ENCODE data around the gene DDX49. TPM values are rescaled to one million over a fixed set of nuclear protein-coding genes. Genes with fewer than 3 reads are reported as not detected.
"Not testable (repeated sequence)": the region's sequence is repeated elsewhere in the genome, so short reads cannot be mapped to it uniquely, and the experiment has no call there.

DDX49 gene
- total RNA-seq, 1 donor from 2014 or later, result 94.9 TPM

DNA sequence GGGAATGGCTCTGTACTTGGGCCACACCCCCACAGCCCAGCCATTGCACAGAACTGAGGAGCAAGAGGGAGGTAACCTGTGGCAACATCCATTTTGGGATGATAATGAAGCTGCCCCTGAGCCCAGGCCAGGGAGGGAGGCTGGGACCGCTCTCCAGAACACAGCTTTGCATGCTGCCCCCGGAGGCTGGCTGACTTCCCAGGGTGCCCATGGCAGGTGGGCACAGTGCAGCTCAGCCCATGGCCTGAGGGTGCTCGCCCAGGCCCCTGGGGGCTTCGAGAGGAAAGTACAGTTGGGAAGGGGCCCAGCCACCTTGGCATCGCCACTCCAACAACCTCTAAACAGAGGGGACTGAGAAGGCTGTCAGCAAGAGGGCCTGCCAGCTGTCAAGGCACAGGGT, 6.0 kb upstream of the DDX49 start:
- DNase-seq, result no peak
- Mint-ChIP-seq H3K9me3 (no peaks in the 10 kb centered on the region), H3K27ac (no peak overlapping the region), H3K36me3 (ENCODE audit: low read depth) (peaks cover 37% of the 10 kb centered on the region), H3K4me3 (no peak overlapping the region), H3K27me3 (no peaks in the 10 kb centered on the region), H3K4me1 (peaks cover 20% of the 10 kb centered on the region)
- intact Hi-C loops (cut with micrococcal nuclease), result no loop called here

DNA sequence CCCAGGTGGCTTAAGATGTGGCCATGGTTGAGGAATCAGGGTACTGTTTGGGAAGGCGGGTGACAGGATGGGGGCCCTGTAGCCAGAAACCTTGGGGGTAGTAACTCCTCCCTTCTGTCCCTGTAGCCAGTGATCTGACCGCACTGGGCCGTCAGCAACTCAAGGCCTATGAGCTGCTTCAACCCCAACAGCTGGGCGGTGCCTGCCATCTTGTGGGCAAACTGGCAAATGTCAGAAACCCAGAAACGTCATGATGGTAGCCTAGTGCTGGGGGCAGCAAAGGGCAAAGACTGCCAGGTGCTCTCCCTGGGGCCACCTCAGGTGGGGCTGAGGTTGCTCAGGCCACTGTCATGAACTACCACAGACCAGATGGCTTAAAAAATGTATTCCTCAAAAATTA, 3.9 kb upstream of the DDX49 start:
- Mint-ChIP-seq H3K9me3 (no peaks in the 10 kb centered on the region), H3K4me1 (peaks cover 28% of the 10 kb centered on the region), H3K4me3 (no peak overlapping the region), H3K27ac (peak overlapping the region; percentile 34), H3K36me3 (ENCODE audit: low read depth) (peaks cover 41% of the 10 kb centered on the region), H3K27me3 (no peaks in the 10 kb centered on the region)
- peak; percentile 74 for DNase-seq
- intact Hi-C loops (cut with micrococcal nuclease), result loop anchor here (5.0 kb wide), 1 partner anchor 358 kb away; the partner anchor contains the start of gene KXD1

DNA sequence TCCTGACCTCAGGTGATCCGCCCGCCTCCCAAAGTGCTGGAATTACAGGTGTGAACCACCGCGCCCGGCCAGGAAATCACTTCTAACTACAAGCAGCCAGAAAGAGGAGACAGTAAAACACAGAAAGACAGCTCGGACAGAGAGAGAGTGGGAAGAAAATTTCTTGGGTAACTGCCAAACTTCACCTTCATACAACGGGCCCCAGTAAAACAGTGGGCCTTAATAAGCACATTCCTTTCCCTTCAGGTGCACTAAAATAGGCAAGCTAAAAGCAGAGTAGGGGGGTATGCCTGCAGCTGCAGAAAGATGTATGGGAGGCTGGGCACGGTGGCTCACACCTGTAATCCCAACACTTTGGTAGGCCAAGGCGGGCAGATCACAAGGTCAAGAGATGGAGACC, 1.9 kb upstream of the DDX49 start:
- peaks cover 50% of the 10 kb centered on the region for H3K36me3 Mint-ChIP-seq (ENCODE audit: low read depth)
- peak overlapping the region; percentile 37 for H3K27ac Mint-ChIP-seq
- not testable (repeated sequence) for DNase-seq, H3K27me3 Mint-ChIP-seq, H3K9me3 Mint-ChIP-seq
- intact Hi-C loops (cut with micrococcal nuclease), result loop anchor here (5.0 kb wide), 1 partner anchor 360 kb away; the partner anchor contains the start of gene KXD1
- peak overlapping the region; percentile 96 for H3K4me3 Mint-ChIP-seq
- H3K4me1 Mint-ChIP-seq, result peaks cover 33% of the 10 kb centered on the region

DNA sequence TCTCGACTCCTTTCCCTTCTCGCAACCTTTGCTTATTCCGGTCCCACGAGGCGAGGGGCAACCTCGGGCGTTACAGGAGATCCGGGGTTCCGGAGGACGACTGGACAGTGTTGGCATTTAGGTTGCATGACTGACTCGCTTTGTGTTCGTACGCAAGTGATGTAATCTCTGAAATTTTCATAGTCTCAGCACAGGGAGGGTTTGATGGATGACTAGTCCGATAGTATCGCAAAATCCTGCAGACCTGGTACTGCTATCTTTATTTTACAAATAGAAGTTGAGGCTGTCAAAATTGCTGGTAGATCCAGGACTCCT, 342 bp downstream of the DDX49 start:
- Mint-ChIP-seq H3K36me3 (ENCODE audit: low read depth) (peaks cover 57% of the 10 kb centered on the region), H3K27me3 (no peaks in the 10 kb centered on the region), H3K9me3 (no peaks in the 10 kb centered on the region)

DNA sequence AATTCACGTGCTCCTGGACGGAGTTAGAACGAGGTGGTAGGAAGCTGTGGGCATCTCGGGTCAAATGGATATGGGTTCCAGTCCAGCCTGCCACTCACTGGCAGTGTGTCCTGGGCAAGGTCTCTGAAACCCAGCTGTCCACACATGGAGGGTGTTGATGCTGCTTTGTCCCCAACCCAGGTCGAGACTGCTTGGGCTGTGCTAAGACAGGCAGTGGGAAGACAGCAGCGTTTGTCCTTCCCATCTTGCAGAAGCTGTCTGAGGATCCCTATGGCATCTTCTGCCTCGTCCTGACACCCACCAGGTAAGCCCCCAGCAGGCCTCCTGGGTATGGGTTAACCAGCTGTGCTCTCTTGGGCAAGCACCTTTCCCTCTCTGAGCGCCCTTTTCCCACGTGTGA, 885 bp downstream of the DDX49 start:
- Mint-ChIP-seq H3K27me3 (no peaks in the 10 kb centered on the region), H3K36me3 (ENCODE audit: low read depth) (peaks cover 54% of the 10 kb centered on the region), H3K4me3 (peak overlapping the region; percentile 96), H3K9me3 (no peaks in the 10 kb centered on the region), H3K4me1 (peaks cover 29% of the 10 kb centered on the region), H3K27ac (peak overlapping the region; percentile 92)
- DNase-seq, result no peak
- intact Hi-C loops (cut with micrococcal nuclease), result no loop called here

More for the DNA sequence above, 342 bp downstream of the DDX49 start:
- no peak for DNase-seq
- Mint-ChIP-seq H3K4me1 (peaks cover 29% of the 10 kb centered on the region), H3K27ac (peak overlapping the region; percentile 92), H3K4me3 (peak overlapping the region; percentile 96)
- intact Hi-C loops (cut with micrococcal nuclease), result loop anchor here (1.0 to 5.0 kb wide), 8 partner anchors 12 to 376 kb away; partner anchors contain the start of genes BORCS8, KXD1, RFXANK and UBA52

DNA sequence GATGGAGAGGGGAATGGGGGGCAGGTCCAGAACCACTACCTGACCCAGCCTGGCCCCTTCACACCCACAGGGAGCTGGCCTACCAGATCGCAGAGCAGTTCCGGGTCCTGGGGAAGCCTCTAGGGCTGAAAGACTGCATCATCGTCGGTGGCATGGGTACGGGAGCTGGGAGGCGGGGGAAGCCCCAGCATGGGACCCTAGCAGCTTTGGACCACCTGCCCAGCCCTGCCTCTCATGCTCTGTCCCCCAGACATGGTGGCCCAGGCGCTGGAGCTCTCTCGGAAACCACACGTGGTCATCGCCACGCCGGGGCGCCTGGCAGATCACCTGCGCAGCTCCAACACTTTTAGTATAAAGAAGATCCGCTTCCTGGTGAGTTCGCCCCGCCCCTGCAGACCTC, 2.1 kb downstream of the DDX49 start:
- H3K27me3 Mint-ChIP-seq, result no peaks in the 10 kb centered on the region
- no peak overlapping the region for H3K27ac Mint-ChIP-seq
- H3K9me3 Mint-ChIP-seq, result no peaks in the 10 kb centered on the region
- H3K4me3 Mint-ChIP-seq, result peak overlapping the region; percentile 96
- H3K4me1 Mint-ChIP-seq, result peaks cover 24% of the 10 kb centered on the region
- no peak for DNase-seq
- peaks cover 57% of the 10 kb centered on the region for H3K36me3 Mint-ChIP-seq (ENCODE audit: low read depth)
- intact Hi-C loops (cut with micrococcal nuclease), result no loop called here

DNA sequence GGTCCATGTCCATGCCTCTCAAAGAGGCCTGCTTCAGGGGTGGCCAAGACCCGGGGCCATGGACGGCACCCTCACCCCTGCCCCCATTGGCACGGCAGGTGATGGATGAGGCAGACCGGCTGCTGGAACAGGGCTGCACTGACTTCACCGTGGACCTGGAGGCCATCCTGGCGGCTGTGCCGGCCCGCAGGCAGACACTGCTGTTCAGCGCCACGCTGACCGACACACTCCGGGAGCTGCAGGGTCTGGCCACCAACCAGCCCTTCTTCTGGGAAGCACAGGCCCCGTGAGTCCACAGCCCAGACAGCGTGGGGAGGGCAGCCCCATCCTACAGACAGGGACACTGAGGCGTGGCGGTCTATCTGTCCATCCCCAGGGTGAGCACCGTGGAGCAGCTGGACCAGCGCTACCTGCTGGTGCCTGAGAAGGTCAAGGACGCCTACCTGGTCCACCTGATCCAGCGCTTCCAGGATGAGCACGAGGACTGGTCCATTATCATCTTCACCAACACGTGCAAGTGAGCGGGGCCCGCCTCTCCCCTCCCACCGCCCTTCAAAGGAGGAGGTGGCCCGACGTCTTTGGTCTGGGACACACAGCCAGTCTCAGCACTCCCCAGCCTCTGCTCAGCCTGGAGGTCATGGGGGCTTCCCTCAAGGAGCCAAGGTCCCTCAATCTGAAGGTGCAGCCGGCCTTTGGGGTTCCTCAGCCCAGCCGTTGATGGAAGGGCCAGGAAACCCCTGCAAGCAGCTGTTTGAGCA, 2.9 kb downstream of the DDX49 start:
- H3K4me1 Mint-ChIP-seq, result peaks cover 20% of the 10 kb centered on the region
- intact Hi-C loops (cut with micrococcal nuclease), result no loop called here
- H3K9me3 Mint-ChIP-seq, result no peaks in the 10 kb centered on the region
- no peak for DNase-seq
- H3K4me3 Mint-ChIP-seq, result no peak overlapping the region
- H3K27ac Mint-ChIP-seq, result no peak overlapping the region
- H3K27me3 Mint-ChIP-seq, result no peaks in the 10 kb centered on the region
- peaks cover 57% of the 10 kb centered on the region for H3K36me3 Mint-ChIP-seq (ENCODE audit: low read depth)

DNA sequence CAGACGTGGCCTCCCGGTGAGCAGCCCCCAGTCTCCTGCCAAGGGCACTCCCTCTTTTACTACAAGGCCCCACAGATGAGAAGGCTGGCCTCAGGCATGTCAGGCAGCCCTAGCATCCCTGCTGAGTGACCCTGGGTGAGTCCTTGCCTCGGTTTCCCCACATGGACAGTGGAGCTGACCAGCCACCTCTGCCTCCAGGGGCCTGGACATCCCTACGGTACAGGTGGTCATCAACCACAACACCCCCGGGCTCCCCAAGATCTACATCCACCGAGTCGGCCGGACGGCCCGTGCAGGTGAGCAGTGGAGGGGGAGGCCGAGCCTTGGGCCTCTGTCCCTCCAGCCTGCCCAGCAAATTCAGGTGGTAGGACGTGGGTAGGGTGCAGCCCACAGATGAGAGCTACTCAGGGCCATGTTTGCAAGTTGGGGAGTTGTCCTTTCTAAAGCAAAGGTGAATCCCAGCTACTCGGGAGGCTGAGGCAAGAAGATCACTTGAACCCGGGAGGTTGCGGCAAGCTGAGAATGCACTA, 5.2 kb downstream of the DDX49 start:
- Mint-ChIP-seq H3K27ac (no peak overlapping the region), H3K36me3 (ENCODE audit: low read depth) (peaks cover 49% of the 10 kb centered on the region), H3K9me3 (no peaks in the 10 kb centered on the region), H3K27me3 (no peaks in the 10 kb centered on the region), H3K4me3 (no peak overlapping the region), H3K4me1 (peaks cover 8% of the 10 kb centered on the region)
- no peak for DNase-seq
- intact Hi-C loops (cut with micrococcal nuclease), result no loop called here

DNA sequence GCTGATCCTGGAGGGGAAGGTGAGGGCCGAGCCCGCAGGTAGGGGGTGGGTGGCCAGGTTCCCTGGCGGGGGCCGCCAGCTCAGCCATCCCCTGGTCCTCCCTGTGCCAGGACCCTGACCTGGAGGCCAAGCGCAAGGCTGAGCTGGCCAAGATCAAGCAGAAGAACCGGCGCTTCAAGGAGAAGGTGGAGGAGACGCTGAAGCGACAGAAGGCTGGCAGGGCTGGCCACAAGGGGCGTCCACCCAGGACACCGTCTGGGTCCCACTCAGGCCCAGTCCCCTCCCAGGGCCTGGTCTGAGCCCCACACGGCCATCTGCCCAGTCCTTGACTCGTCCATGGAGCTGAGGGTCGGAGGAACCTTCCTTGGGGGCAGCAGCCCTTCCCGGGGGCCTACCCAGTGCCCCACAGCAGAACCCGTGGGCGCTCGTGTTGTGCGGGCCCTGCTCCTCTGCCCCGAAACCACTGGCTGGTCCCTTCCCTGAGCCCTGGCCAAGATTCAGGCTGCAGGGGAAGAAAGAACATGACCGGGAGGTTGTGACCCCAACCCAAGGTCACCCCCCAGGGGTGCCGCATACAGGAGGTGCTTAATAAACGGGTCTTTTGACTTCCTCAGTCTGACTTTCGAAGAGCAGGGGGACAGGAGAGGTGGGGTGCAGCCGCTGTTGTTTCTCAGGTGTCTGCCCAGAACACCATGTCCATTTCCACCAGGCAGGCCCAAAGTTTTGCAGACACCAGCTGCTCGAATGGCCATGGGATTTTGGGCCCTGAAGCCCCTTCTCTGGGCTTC, 8.7 kb downstream of the DDX49 start:
- Mint-ChIP-seq H3K27me3 (peaks cover 2% of the 10 kb centered on the region), H3K4me1 (peaks cover 5% of the 10 kb centered on the region), H3K4me3 (no peak overlapping the region), H3K9me3 (no peaks in the 10 kb centered on the region), H3K36me3 (ENCODE audit: low read depth) (peaks cover 28% of the 10 kb centered on the region), H3K27ac (no peak overlapping the region)
- DNase-seq, result no peak
- intact Hi-C loops (cut with micrococcal nuclease), result no loop called here

DNA sequence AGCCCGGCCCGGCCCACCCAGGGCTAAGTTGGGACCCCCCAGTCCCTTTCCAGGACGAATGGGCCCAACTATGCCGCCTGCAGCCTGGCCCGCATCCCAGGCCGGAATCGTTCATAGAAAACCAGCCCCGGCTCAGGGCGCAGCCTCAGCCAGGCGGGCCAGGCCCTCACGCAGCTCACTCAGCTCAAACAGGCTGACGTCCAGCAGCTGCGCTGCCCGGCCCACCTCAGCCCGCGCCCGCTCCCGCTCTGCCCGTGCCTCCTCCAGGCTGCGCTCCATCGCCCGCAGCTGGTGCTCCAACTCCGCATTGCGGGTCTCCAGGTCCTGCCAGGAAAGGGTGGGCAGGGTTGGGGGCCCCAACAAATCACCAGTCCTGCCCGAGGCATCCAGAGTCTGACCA, 9.8 kb downstream of the DDX49 start:
- H3K27me3 Mint-ChIP-seq, result peaks cover 12% of the 10 kb centered on the region
- no peak overlapping the region for H3K27ac Mint-ChIP-seq
- intact Hi-C loops (cut with micrococcal nuclease), result no loop called here
- no peaks in the 10 kb centered on the region for H3K9me3 Mint-ChIP-seq
- H3K4me3 Mint-ChIP-seq, result no peak overlapping the region
- H3K36me3 Mint-ChIP-seq (ENCODE audit: low read depth), result peaks cover 18% of the 10 kb centered on the region
- H3K4me1 Mint-ChIP-seq, result peaks cover 5% of the 10 kb centered on the region
- DNase-seq, result no peak

DNA sequence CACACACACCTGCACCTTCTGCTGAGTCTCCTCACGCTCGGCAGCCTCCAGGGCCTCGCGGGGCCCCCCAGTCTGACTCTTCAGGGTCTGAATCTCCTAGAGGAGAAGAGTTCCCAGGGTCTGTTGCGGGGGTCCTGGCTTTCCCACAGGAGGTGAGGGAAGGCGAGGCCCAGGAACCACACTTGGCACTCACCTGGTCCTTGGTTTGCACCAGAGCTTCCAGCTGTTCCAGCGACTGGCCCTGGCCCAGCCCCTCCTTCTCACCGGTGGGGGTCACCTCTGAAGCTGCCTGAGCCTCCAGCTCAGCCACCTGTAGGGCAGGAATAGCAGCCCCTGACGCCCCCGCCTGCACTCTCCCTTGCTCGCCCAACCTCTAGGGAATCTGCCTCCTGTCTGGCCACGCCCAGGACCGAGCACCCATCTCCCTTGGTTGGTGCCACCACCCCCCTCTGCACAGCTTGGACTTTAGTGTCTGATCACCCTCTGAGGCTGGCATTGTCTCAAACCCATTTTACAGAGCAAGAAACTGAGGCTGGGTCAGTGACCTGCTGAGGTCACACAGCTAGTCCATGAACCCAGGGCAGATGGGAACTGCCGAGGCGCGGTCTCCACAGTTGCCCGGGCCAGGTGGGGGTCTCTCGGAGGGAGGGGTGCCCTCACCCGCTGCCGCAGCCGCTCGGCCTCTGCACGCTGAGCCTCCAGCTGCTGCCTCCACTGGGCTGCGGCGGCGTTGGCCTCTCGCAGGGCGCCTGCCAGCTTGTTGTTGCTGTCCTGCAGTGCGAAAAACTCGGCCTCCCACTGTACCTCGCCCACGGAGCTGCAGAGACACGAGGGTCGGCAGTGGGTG, 12.0 kb downstream of the DDX49 start:
- H3K36me3 Mint-ChIP-seq (ENCODE audit: low read depth), result peaks cover 5% of the 10 kb centered on the region
- peaks cover 5% of the 10 kb centered on the region for H3K4me1 Mint-ChIP-seq
- H3K27ac Mint-ChIP-seq, result no peak overlapping the region
- H3K9me3 Mint-ChIP-seq, result no peaks in the 10 kb centered on the region
- H3K4me3 Mint-ChIP-seq, result no peak overlapping the region
- H3K27me3 Mint-ChIP-seq, result peaks cover 13% of the 10 kb centered on the region
- no peak for DNase-seq
- intact Hi-C loops (cut with micrococcal nuclease), result loop anchor here (1.0 kb wide), 2 partner anchors 12 to 295 kb away; partner anchors contain the start of genes COPE and DDX49

DNA sequence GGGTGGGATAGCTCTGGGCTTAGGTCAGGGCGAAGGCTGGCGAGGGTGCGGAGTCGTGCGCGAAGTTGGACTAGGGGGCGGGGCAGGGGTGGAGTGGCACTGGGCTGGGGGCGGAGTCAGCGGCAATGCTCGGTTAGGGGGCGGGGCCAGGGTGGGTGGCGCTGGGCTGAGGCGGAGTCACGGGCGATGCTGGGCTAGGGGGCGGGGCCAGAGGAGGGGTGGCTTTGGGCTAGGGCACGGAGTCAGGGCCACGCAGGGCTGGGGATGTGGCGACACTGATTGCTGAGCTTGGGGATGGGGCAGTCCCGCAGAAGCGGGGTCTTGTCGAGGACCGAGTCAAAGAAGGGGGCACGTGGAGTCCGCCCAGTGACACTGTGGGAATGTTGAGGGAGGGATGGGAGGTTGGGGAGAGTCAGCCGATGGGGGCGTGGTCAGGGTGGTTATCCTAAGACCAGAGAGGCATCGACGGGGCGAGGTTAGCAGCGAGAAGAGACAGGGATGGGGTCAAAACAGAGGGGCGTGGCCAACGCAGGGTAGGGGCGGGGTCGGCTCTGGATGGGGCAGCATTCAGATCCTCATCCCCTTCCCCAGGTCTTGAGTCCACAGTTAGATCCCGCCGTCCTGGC, 12.8 kb downstream of the DDX49 start:
- no peaks in the 10 kb centered on the region for H3K9me3 Mint-ChIP-seq
- peaks cover 13% of the 10 kb centered on the region for H3K27me3 Mint-ChIP-seq
- H3K4me3 Mint-ChIP-seq, result peak overlapping the region; percentile 85
- intact Hi-C loops (cut with micrococcal nuclease), result loop anchor here (1.0 kb wide), 2 partner anchors 13 to 296 kb away; partner anchors contain the start of genes COPE and DDX49
- H3K4me1 Mint-ChIP-seq, result peaks cover 5% of the 10 kb centered on the region
- peak overlapping the region; percentile 64 for H3K27ac Mint-ChIP-seq
- DNase-seq, result peak; percentile 92
- peaks cover under 1% of the 10 kb centered on the region for H3K36me3 Mint-ChIP-seq (ENCODE audit: low read depth)

DNA sequence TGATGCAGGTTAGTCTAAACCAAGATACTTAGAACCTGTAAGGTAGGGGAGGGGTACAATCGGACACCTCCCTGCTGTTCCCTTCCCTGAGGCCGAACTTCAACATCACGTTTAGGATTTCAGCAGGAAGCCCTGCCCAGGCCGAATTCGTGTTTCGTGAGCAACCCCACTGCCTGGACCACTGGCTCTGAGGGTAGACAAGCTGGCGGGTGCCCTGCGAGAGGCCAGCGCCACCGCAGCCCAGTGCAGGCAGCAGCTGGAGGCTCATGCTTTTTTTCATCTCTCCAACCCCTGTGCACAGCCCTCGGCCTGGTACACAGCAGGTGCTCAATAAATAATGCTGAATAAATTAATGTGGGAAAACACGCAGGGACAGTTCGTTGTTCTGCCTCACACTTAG, 13.8 kb downstream of the DDX49 start:
- Mint-ChIP-seq H3K27ac (no peak overlapping the region), H3K4me3 (peak overlapping the region; percentile 7)
- intact Hi-C loops (cut with micrococcal nuclease), result no loop called here

More for the DNA sequence above, 13.8 kb downstream of the DDX49 start:
- no peak for DNase-seq
- Mint-ChIP-seq H3K36me3 (ENCODE audit: low read depth) (no peaks in the 10 kb centered on the region), H3K9me3 (no peaks in the 10 kb centered on the region), H3K27me3 (peaks cover 17% of the 10 kb centered on the region), H3K4me1 (peaks cover 5% of the 10 kb centered on the region)
